Measurements from ENCODE around the gene ADD1. TPM values are rescaled to one million over a fixed set of nuclear protein-coding genes. Genes with fewer than 3 reads are reported as not detected.
A peak's percentile ranks its signal among the peaks of the same experiment; 100 is the strongest.

Gene ADD1
- total and polyA plus RNA-seq, 2 experiments from 2014 or later: 175 to 219 TPM

- no peak for DNase-seq
Observed at GRCh38 chr4:2881431-2881830, 37.8 kb downstream of the ADD1 start.

GRCh38 chr4:2882341-2882740 is 38.7 kb downstream of the ADD1 start:
- H3K4me2 ChIP-seq (ENCODE audit: unreplicated experiment): no peak overlapping the region
- H3K4me3 ChIP-seq: no peak overlapping the region
- WGBS, 2 experiments (ENCODE audit: low coverage in 1 of 2, low lambda C conversion rate in 2 of 2, missing lambda C conversion rate in 2 of 2): 77 to 91% methylated on average over 1 of the region's 1 CpG
- H3K4me1 ChIP-seq (ENCODE audit: insufficient read depth): peaks cover 15% of the 10 kb centered on the region
- DNase-seq: no peak
- TF ChIP-seq EZH2 (IDR thresholded peaks at IDR 0.05; ENCODE audit: insufficient read depth, poor library complexity, severe bottlenecking): no peak
- no peak for TF ChIP-seq EZH2phosphoT487 (IDR thresholded peaks at IDR 0.05; ENCODE audit: insufficient read depth, low read depth)
- H3K36me3 ChIP-seq (ENCODE audit: low read depth): peaks cover 57% of the 10 kb centered on the region
- H3K9me3 ChIP-seq (ENCODE audit: low read depth): no peaks in the 10 kb centered on the region
- H2AFZ ChIP-seq: no peak overlapping the region
- peaks cover 19% of the 10 kb centered on the region; the same call in 1 of the 2 replicates for H3F3A ChIP-seq (ENCODE audit: insufficient read depth)
- in situ Hi-C loops (cut with MboI): no loop called here
- peak overlapping the region; percentile 9; the same call in 1 of the 2 replicates for H3K27ac ChIP-seq
- no peaks in the 10 kb centered on the region for H3K27me3 ChIP-seq (replicated peaks; ENCODE audit: insufficient read depth)
- 0 out of 2 replicates have a peak overlapping the region, but pooled peaks have one; percentile 16 for H3K9ac ChIP-seq
- no peaks in the 10 kb centered on the region for H3K9me2 ChIP-seq (ENCODE audit: insufficient read depth)
- H3K79me2 ChIP-seq (ENCODE audit: insufficient read depth): peaks cover 95% of the 10 kb centered on the region
- peaks cover 5% of the 10 kb centered on the region; the same call in 1 of the 2 replicates for H4K20me1 ChIP-seq (ENCODE audit: insufficient read depth)

More at GRCh38 chr4:2881431-2881830, 37.8 kb downstream of the ADD1 start:
- Histone ChIP-seq H3K9me2 (ENCODE audit: insufficient read depth) (no peaks in the 10 kb centered on the region), H3K4me1 (ENCODE audit: insufficient read depth) (peaks cover 15% of the 10 kb centered on the region), H3K27me3 (replicated peaks; ENCODE audit: insufficient read depth) (no peaks in the 10 kb centered on the region), H3K9me3 (ENCODE audit: low read depth) (no peaks in the 10 kb centered on the region), H2AFZ (no peak overlapping the region), H4K20me1 (ENCODE audit: insufficient read depth) (peaks cover 5% of the 10 kb centered on the region; the same call in 1 of the 2 replicates), H3K27ac (peak overlapping the region; percentile 9; the same call in 1 of the 2 replicates), H3K4me3 (no peak overlapping the region), H3F3A (ENCODE audit: insufficient read depth) (peaks cover 19% of the 10 kb centered on the region; the same call in 1 of the 2 replicates), H3K79me2 (ENCODE audit: insufficient read depth) (peaks cover 95% of the 10 kb centered on the region), H3K9ac (peak overlapping the region; percentile 16; the same call in 1 of the 2 replicates), H3K4me2 (ENCODE audit: unreplicated experiment) (no peak overlapping the region), H3K36me3 (ENCODE audit: low read depth) (peaks cover 48% of the 10 kb centered on the region)
- in situ Hi-C loops (cut with MboI): no loop called here
- 70 to 76% methylated on average over 3 of the region's 3 CpGs for WGBS, 2 experiments (ENCODE audit: low coverage in 1 of 2, low lambda C conversion rate in 2 of 2, missing lambda C conversion rate in 2 of 2)
- TF ChIP-seq EZH2 (IDR thresholded peaks at IDR 0.05; ENCODE audit: insufficient read depth, poor library complexity, severe bottlenecking): no peak
- no peak for TF ChIP-seq EZH2phosphoT487 (IDR thresholded peaks at IDR 0.05; ENCODE audit: insufficient read depth, low read depth)

DNA sequence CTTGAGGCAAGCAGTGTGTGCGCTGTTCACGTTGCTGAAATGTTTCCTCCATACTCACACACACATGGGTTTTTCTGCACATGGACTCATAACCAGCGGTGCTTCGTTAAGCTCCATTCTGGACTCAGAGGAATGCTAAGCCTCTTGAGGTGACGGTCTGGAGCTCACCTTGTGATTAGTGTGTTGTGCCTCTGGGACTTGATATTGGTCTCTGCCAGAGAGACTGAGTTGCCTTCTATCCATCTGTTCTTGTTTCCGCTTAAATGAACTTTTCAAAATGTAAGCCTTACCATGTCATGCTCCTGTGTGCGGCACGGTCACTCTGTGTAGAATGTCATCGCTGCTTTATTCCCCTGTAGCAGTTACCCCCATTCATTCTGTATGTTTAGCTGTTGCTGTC is 42.5 kb downstream of the ADD1 start:
- Histone ChIP-seq H3K36me3 (ENCODE audit: low read depth) (peaks cover 52% of the 10 kb centered on the region), H3K4me2 (ENCODE audit: unreplicated experiment) (no peak overlapping the region), H3K4me1 (ENCODE audit: insufficient read depth) (peaks cover 21% of the 10 kb centered on the region), H3F3A (ENCODE audit: insufficient read depth) (peaks cover 22% of the 10 kb centered on the region), H3K27ac (no peak overlapping the region), H4K20me1 (ENCODE audit: insufficient read depth) (no peaks in the 10 kb centered on the region), H3K79me2 (ENCODE audit: insufficient read depth) (peaks cover 96% of the 10 kb centered on the region), H3K27me3 (replicated peaks; ENCODE audit: insufficient read depth) (no peaks in the 10 kb centered on the region), H3K9ac (no peak overlapping the region), H3K9me3 (ENCODE audit: low read depth) (no peaks in the 10 kb centered on the region), H2AFZ (no peak overlapping the region), H3K9me2 (ENCODE audit: insufficient read depth) (no peaks in the 10 kb centered on the region), H3K4me3 (no peak overlapping the region)
- WGBS, 2 experiments (ENCODE audit: low coverage in 1 of 2, low lambda C conversion rate in 2 of 2, missing lambda C conversion rate in 2 of 2): 94 to 96% methylated on average over 9 of the region's 9 CpGs
- in situ Hi-C loops (cut with MboI): no loop called here
- no peak for TF ChIP-seq EZH2 (IDR thresholded peaks at IDR 0.05; ENCODE audit: insufficient read depth, poor library complexity, severe bottlenecking)
- no peak for TF ChIP-seq EZH2phosphoT487 (IDR thresholded peaks at IDR 0.05; ENCODE audit: insufficient read depth, low read depth)
- no peak for DNase-seq

GRCh38 chr4:2886622-2887021 is 43.0 kb downstream of the ADD1 start:
- Histone ChIP-seq H2AFZ (no peak overlapping the region), H4K20me1 (ENCODE audit: insufficient read depth) (no peaks in the 10 kb centered on the region), H3K27ac (no peak overlapping the region), H3K9me2 (ENCODE audit: insufficient read depth) (no peaks in the 10 kb centered on the region), H3K4me3 (no peak overlapping the region), H3K36me3 (ENCODE audit: low read depth) (peaks cover 52% of the 10 kb centered on the region), H3K9ac (no peak overlapping the region), H3K4me2 (ENCODE audit: unreplicated experiment) (no peak overlapping the region), H3K27me3 (replicated peaks; ENCODE audit: insufficient read depth) (no peaks in the 10 kb centered on the region), H3K9me3 (ENCODE audit: low read depth) (no peaks in the 10 kb centered on the region), H3F3A (ENCODE audit: insufficient read depth) (peaks cover 17% of the 10 kb centered on the region), H3K4me1 (ENCODE audit: insufficient read depth) (peaks cover 21% of the 10 kb centered on the region), H3K79me2 (ENCODE audit: insufficient read depth) (peaks cover 96% of the 10 kb centered on the region)
- 54 to 60% methylated on average over 6 of the region's 6 CpGs for WGBS, 2 experiments (ENCODE audit: low coverage in 1 of 2, low lambda C conversion rate in 2 of 2, missing lambda C conversion rate in 2 of 2)
- DNase-seq: no peak
- TF ChIP-seq EZH2 (IDR thresholded peaks at IDR 0.05; ENCODE audit: insufficient read depth, poor library complexity, severe bottlenecking): no peak
- TF ChIP-seq EZH2phosphoT487 (IDR thresholded peaks at IDR 0.05; ENCODE audit: insufficient read depth, low read depth): no peak
- in situ Hi-C loops (cut with MboI): no loop called here

Data from GM23248 (cell line).